Psoas muscle (tissue), 8 donors: ENCODE data around the gene WDR27. TPM values are rescaled to one million over a fixed set of nuclear protein-coding genes. Genes with fewer than 3 reads are reported as not detected.

ENCODE experiments used
- ATAC-seq, 4 donors: fragments of 200-7000 bp; cut with Tn5 transposase; one replicate each; pipeline ENCODE4 v1.9.1; 2020; ENCODE audit warnings: moderate library complexity in 3 of 4, mild to moderate bottlenecking in 2 of 4
- DNase-seq, 2 donors: peaks; one replicate each; pipeline ENCODE4 v3.0.0-alpha.2; 2020
- H3K27ac ChIP-seq: fragments of 200-600 bp; one replicate; pipeline ENCODE4 v1.8.0; 2022
- H3K27me3 ChIP-seq, 3 donors: fragments of 200-600 bp in 1 of 3; one replicate each; pipeline versions ENCODE4 v1.6.1 to v1.8.0; 2013 to 2022; ENCODE audit warnings: low read length in 2 of 3, mild to moderate bottlenecking in 2 of 3, moderate library complexity in 1 of 3; ENCODE audit not compliant: insufficient read depth in 3 of 3
- H3K36me3 ChIP-seq, 2 donors: fragments of 200-600 bp in 1 of 2; one replicate each; pipeline versions ENCODE4 v1.6.1 to v1.8.0; 2013 to 2022; ENCODE audit warnings: low read depth in 1 of 2, mild to moderate bottlenecking in 1 of 2, moderate library complexity in 1 of 2; ENCODE audit not compliant: insufficient read depth in 1 of 2
- H3K4me1 ChIP-seq: fragments of 200-600 bp; one replicate; pipeline ENCODE4 v1.8.0; 2022
- H3K4me3 ChIP-seq: fragments of 200-600 bp; one replicate; pipeline ENCODE4 v1.8.0; 2022; ENCODE audit warnings: mild to moderate bottlenecking
- H3K9me3 ChIP-seq: fragments of 200-600 bp; one replicate; pipeline ENCODE4 v1.8.0; 2022
- CTCF ChIP-seq: fragments of 200-600 bp; IDR thresholded peaks from one replicate; pipeline ENCODE4 v1.8.0; 2022; ENCODE audit warnings: antibody characterized with exemption
- WGBS, 3 donors: extraction: QIAGEN DNeasy Blood & Tissue Kit; methylation state at CpG; one replicate each; pipeline versions ENCODE4 v1.1.6 to v1.1.7; 2013; 5-methylcytosine and 5-hydroxymethylcytosine counted together
- intact Hi-C, 2 donors: fragments of 100-400 bp; cut with DNase I; formaldehyde crosslinking; loops; one replicate each; pipeline versions ENCODE4 v1.11.0 to v1.14.2; 2022
- polyA plus RNA-seq, 3 donors: library from polyadenylated mRNA; stranded (reverse); fragments of 200-250 nt; gene quantifications; one replicate each; pipeline ENCODE4 v1.2.3, GENCODE V29; 2013
- total RNA-seq, 4 donors: library from RNA; stranded (reverse); fragmentation: NEBNext Ultra II Directional in 2 of 4; extraction: Animal tissue kit (Norgen Biotek cat#: 25700) in 2 of 4; gene quantifications; one replicate each; pipeline versions ENCODE4 v1.2.1 to v1.2.4, GENCODE V29; 2021 to 2023
- donor health status: healthy with polysubstance abuse.
- donor health status: DM: no; HTN: no; CAD: no; lungs with moderate emphysema.
- donor health status: Bipolar disorder and iron deficiency.
- donor health status: healthy.
- donor health status: DM: yes; HTN: yes; CAD: no.
- donor health status: DM: no; HTN: no; CAD: no.
- donor health status: DM: no; HTN: no; CAD: no.
- donor health status: DM: yes; HTN: yes; CAD: no.

The WDR27 gene
- total and polyA plus RNA-seq, 7 donors = 3.1 to 14.4 (median 5.5) TPM

GRCh38 chr6:169501128-169501527 lies 200.7 kb downstream of the WDR27 start:
- no peaks in the 10 kb centered on the region for H3K36me3 ChIP-seq
- 87 to 92% (median 91%) methylated on average over 11 of the region's 11 CpGs for WGBS, 3 donors
- ATAC-seq (no peak), DNase-seq (no peak)
- no peaks in the 10 kb centered on the region for H3K9me3 ChIP-seq
- no peak overlapping the region for H3K27ac ChIP-seq
- intact Hi-C loops = no loop called here
- no peaks in the 10 kb centered on the region for H3K27me3 ChIP-seq
- TF ChIP-seq CTCF = no peak
- no peak overlapping the region for H3K4me3 ChIP-seq
- no peaks in the 10 kb centered on the region for H3K4me1 ChIP-seq

- no peak for TF ChIP-seq CTCF
- intact Hi-C loops = no loop called here
- Histone ChIP-seq H3K36me3 (no peaks in the 10 kb centered on the region), H3K4me1 (no peaks in the 10 kb centered on the region), H3K27ac (no peak overlapping the region), H3K27me3 (no peaks in the 10 kb centered on the region), H3K4me3 (no peak overlapping the region), H3K9me3 (no peaks in the 10 kb centered on the region)
- ATAC-seq (no peak), DNase-seq (no peak)
- 92 to 93% (median 92%) methylated on average over 15 of the region's 15 CpGs for WGBS, 3 donors
These were observed 201.1 kb downstream of the WDR27 start for GRCh38 chr6:169500688-169501087.

- no peaks in the 10 kb centered on the region for H3K4me1 ChIP-seq
- TF ChIP-seq CTCF = no peak
- 72 to 77% (median 74%) methylated on average over 7 of the region's 7 CpGs for WGBS, 3 donors
- H3K9me3 ChIP-seq = no peaks in the 10 kb centered on the region
- H3K4me3 ChIP-seq = no peak overlapping the region
- ATAC-seq (no peak), DNase-seq (no peak)
- intact Hi-C loops = no loop called here
- H3K27me3 ChIP-seq = no peaks in the 10 kb centered on the region
- no peaks in the 10 kb centered on the region for H3K36me3 ChIP-seq
- H3K27ac ChIP-seq = no peak overlapping the region
These were observed 202.0 kb downstream of the WDR27 start for GRCh38 chr6:169499848-169500247.

GRCh38 chr6:169498916-169499513 lies 202.8 kb downstream of the WDR27 start:
- intact Hi-C loops = no loop called here

More at GRCh38 chr6:169498916-169499513, 202.8 kb downstream of the WDR27 start:
- Histone ChIP-seq H3K36me3 (no peaks in the 10 kb centered on the region), H3K27me3 (no peaks in the 10 kb centered on the region), H3K9me3 (no peaks in the 10 kb centered on the region), H3K4me1 (no peaks in the 10 kb centered on the region), H3K4me3 (no peak overlapping the region), H3K27ac (no peak overlapping the region)
- no peak for ATAC-seq
- no peak for DNase-seq
- 84 to 91% (median 85%) methylated on average over 15 of the region's 15 CpGs for WGBS, 3 donors
- TF ChIP-seq CTCF = no peak
